GM18498 (cell line): ENCODE results near the gene MAPK1IP1L.
"Not testable (repeated sequence)": the region's sequence is repeated elsewhere in the genome, so short reads cannot be mapped to it uniquely, and the experiment has no call there.

Experiments
- ATAC-seq: cut with Tn5 transposase; IDR thresholded peaks from one replicate; pipeline ENCODE4 v1.9.1; 2021; ENCODE audit warnings: mild to moderate bottlenecking, moderate library complexity; ENCODE audit not compliant: unreplicated experiment

Gene MAPK1IP1L

DNA sequence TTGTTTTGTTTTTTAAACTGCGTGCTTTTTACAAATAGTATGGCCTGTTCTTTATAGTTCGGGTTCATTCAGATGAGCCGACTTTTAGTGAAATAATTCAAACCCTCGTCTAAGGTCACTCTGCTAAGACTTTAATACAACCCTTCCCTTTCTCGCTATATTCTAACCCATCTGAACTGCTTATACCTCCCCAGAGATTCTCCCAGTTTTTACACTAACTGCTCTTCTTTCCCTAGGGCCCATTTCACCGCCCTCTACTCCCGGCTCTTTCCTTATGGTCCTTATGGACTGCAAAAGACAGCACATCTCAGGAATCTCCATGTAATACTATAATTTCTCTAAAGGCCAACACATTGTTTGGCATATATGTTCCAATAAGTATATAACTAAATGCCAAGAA is 2.1 kb downstream of the MAPK1IP1L start:
- no peak for ATAC-seq

DNA sequence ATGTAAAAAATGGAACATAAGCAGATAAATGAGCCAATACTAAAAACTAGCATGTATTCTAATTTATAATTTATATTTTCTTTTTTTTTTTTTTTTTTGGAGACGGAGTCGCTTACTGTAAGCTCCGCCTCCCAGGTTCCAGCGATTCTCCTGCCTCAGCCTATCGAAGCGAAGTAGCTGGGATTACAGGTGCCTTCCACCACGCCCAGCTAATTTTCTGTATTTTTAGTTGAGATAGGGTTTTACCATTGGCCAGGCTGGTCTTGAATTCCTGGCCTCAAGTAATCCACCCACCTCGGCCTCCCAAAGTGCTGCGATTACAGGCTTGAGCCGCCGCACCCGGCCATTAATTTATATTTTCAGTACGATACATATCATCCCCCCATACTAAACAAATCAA is 2.7 kb downstream of the MAPK1IP1L start:
- no peak for ATAC-seq

DNA sequence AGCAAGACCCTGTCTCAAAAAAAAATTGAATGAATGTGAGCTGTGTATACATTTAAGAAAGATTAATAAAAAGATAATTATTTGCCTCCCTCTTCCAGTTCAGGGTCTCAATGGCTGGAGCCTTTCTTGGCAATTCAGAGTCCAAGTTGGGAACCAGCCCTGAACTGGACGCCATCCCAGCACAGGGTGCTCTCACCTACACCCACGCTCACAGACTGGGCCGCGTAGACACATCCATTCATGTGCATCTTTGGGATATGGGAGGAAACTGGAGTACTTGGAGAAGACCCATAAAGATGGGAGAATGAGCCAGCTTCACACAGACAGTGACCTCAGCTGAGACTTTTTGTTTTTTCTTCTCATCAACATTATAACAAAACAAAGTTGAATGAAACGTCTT is 6.5 kb downstream of the MAPK1IP1L start:
- no peak for ATAC-seq

DNA sequence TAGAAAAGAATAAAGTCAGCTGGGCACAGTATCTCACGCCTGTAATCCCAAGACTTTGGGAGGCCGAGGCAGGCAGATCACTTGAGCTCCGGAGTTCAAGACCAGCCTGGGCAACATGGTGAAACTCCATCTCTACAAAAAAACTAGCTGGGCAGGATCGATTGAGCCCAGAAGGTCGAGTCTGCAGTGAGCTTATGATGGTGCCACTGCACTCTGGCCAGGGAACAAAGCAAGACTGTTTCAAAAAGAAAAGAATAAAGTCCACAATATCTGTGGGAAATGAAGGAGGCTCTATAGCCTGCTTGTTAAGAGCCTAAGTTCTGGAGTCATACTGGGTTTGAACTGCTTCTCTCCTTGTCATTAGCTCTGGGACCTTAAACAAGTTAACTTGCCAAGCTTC is 7.9 kb downstream of the MAPK1IP1L start:
- ATAC-seq, result no peak

DNA sequence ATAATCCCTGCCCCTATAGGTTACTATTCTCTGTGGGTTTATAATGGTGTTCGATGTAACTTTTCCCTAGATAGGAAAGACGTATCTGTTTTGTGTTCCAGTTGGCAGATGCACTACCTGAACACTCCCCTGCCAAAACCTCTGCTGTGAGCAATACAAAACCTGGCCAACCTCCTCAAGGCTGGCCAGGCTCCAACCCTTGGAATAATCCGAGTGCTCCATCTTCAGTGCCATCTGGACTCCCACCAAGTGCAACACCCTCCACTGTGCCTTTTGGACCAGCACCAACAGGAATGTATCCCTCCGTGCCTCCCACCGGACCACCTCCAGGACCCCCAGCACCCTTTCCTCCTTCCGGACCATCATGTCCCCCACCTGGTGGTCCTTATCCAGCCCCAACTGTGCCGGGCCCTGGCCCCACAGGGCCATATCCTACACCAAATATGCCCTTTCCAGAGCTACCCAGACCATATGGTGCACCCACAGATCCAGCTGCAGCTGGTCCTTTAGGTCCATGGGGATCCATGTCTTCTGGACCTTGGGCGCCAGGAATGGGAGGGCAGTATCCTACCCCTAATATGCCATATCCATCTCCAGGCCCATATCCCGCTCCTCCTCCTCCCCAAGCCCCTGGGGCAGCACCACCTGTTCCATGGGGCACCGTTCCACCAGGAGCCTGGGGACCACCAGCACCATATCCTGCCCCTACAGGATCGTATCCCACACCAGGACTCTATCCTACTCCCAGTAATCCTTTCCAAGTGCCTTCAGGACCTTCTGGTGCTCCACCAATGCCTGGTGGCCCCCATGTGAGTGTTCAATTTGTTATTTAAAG is 11.3 kb downstream of the MAPK1IP1L start:
- ATAC-seq, result no peak

DNA sequence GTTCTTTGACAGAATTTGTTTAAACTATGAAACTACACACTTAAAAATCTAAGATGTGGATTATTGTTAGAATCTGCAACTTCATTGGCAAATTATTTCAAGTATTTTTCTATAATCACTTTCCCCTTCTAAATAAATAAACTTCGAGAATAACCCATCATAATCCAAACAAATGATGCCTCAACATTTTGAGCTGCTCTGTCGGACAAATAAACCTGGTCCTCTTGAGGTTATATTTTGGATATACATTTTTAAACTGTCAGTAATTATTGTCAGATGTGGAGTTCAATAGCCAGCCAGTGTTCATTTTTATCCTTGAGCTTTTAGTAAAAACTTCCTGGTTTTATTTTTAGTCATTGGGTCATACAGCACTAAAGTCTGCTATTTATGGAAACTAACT is 13.4 kb downstream of the MAPK1IP1L start:
- not testable (repeated sequence) for ATAC-seq

DNA sequence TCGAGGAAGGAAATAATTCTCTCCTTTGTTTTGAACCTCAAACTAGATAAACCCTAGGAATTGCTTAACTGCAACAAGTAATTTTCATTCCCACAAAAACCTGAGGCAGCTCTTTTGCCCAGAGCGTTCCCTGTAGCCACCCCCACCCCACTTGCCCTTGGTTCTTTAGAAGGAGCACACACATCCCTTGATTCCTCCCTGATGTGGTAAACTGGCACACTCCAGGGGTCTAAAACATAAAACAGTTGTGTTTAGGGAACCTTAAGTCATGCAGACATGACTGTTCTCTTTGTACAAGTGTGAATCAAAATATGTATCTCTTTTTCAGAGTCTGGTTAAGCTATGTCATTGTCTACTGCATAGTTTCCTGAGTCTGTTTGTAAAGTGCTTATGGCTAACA is 14.0 kb downstream of the MAPK1IP1L start:
- no peak for ATAC-seq

DNA sequence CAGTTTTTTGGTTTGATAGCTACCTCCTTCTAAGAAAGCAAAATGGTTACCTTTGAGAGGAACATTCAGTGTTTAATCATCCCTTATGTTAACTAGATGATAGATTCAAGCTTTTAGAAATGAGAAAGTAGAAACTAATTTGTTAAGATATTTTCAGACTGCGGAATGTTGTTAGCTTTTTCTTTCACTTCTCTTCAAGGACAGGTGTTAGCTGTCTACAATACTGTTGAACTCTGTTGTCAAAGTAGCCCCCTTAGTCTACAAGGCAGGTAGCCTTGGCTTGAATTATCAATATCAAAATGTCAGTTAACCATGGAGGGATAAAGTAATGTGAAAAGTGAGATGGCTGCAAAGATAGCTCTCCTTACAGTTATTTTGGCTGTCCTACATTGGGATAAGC is 14.8 kb downstream of the MAPK1IP1L start:
- peak; percentile 50 for ATAC-seq

DNA sequence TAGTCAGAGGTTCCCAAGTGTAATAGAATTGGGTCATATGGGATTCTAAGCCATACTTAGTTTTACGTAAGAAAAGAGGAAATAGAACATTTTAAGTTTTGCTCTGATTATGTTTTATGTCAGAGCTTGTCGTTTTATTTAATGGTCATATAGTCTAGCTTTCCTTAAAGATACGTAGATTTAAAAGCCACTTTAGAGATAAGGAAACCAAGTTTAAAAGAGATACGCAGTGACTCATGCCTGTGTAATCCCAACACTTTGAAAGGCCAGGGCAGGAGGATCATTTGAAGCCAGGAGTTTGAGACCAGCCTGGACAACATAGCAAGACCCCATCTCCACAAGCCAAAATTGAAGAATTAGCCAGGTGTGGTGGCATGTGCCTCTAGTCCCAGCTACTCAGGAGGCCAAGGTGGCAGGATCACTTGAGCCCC is 19.5 kb downstream of the MAPK1IP1L start:
- no peak for ATAC-seq

DNA sequence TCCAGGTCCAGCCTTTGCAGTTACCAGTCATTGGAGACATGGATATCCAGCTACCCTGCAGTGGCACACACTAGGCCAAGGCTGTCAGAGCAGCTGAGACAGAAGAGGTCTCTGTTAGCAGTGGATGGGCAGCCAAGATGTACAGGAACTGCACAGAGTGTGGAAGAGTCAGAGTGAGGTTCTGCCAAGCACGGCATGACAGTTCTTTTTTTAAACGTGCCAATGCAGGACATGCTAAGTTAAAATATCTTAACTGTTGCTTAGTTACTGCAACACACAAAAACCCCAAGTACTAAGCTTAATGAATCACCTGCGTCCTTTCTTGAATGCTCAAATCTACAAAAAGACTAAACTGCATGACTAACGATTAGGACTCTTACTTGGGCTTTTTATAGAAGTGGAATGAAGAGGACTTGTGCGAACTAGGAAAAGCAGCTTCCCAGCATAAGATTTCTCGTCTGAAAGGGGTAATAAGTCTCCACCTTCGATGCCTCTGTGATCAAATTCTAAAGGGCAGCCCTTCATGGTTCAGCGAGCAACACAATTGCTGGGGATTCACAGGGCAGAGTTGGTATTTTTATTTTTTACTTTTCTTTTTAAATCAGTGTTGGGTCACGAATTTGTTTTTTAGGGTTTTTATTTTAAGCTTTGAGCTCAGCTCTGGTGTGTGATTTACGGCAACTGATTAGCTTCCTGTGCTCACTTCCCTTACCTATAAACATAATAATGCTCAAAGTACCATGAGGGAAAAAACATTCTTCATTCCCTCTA is 20.6 kb downstream of the MAPK1IP1L start:
- ATAC-seq, result peak; percentile 48

DNA sequence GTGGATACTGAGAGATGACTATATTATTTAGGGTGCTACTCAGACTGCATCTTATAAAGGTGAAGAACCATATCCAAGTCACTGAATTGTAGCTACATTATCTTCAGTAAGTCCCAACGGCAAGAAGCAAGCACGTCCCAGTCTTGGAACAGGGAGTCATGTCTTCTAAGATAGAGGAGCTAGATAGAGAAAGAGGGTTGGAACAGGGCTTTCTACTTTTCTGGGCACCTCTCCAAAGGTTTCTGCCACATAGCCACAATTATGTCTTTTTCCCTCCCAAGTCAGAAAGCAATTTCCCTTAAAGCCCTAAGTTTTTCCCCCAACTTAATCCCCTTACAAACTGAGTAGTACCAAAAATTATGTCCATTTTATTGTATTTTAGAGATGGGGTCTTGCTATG is 22.4 kb downstream of the MAPK1IP1L start:
- ATAC-seq, result no peak

DNA sequence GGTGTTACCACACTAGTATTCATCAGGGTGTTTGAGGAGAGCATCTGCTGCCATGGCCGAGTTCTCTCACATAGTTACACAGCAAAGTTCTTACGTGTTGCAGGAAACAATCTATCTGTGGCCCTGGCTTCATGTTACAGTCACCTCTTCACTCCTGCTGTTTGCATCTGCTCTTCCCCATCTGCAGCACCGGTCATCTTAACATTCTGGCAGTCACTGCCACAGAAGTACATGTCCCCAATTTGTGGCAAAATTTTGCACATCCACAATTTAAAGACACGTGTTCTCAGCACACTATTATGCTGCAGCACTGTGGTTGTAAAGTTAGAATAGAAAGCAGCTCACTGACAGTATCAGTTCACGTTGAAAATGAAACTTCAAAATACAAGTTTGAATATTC is 23.2 kb downstream of the MAPK1IP1L start:
- peak; percentile 52 for ATAC-seq

DNA sequence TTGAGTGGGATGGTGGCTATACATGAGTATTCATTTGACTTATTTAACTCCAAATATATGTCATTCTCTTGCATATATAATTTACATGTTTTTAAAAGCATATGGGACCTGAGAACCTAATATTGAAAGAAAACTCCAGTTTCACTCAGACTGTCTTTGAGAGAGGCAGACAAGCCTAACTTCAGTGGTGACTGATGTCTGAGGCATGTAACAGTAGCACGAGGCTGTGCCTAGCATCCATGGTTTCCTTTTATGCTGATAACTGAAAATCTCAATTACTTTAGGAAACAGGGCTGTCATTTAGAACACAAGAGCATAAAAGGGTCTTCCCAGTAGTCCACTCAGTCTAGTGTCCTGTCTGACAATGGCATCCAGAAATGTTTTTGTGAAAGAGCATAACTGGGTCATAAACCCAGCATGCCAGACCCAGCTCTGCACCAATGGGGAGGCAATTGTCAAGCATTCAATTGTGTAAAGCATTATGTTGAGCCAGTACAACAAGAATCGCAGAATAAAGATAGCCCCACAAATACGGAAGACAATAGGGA is 24.3 kb downstream of the MAPK1IP1L start:
- ATAC-seq, result no peak

DNA sequence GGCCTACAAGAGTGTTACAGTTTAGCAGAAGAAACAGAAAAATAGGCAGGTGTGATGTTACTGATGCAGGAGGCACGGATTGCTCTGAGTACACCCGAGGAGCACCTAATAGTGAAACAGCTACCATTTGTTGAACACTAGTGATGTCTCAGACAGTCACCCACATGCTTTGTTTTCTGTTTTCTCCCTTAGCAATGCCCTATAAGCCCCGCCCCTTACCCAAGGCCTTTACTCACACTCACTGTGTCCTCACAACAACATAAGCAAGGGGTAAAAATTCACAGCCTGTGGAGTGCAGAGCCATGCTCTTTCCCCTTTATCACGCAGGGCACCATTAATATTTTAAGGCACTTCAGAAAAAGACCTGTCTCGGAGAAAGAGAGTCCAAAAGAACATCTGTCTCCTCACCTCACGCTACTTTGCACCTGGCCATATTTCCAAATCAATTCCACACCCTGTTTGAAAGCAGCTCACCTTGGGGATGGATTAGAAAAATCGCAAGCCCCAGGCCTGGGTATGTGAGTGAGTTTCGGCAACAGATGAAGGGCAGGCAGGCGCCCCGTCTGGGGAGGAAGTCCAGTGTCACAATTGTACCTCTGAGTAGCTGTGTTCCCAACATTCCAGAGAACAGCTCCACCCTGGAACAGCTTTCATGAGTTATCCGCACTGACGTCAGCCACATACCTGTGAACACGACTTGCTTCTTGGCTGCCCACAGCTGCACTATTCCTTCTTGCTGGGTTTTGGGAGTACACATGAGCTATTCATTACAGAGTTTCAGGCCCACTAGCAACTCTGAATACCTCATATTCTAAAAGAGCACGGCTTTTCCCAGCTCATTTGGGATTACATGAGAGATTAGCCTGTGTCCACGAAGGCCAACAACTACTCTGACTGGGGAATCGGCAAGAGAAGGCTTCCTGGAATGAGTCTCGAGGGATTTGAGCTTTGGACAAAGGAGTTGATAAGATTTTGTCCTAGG is 26.0 kb downstream of the MAPK1IP1L start:
- ATAC-seq, result peak; percentile 26

DNA sequence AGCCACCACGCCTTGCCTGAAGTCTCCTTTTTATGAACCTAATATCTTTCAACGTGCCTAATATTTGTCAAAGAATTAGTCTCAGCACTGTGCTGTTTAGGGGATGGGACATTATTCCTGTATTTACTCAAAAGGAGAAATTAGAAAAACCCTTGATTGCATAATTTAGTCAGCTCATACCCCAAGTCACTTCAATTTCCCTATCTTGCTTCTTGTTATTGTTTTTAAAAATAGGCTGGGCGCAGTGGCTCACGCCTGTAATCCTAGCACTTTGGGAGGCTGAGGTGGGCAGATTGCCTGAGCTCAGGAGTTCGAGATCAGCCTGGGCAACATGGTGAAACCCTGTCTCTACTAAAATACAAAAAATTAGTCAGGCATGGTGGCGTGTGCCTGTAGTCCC is 28.5 kb downstream of the MAPK1IP1L start:
- ATAC-seq, result not testable (repeated sequence)

DNA sequence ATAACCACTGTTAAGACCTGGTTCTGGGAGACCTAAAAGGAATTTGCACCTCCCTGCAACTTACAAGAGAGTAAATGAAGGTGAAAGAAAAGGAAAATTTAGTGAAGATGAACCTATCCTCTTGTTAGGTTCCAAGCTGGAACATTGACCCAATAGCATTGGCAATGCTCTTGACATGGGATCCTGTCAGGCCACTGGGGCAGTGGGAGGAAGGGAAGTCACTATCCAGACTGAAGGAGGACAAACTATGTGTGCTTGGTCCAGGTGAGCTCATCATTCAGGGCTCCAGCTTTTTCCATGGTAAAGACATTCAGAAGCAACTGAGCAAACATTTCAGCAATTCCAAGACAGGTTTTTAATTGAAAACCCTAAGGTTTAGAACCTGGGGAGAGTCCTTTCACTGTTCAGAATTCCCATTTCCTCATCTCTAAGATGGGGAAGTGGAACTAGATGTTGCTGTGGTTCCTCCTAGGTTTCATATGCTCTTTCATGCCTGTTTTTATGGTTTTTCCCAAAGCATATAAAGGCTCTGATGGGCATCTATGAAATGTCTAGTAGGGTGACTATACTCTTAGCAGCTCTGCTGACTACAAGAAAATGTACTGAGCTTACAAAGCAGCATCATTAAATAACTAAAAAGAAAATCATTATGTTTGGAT is 33.1 kb downstream of the MAPK1IP1L start:
- ATAC-seq, result no peak

DNA sequence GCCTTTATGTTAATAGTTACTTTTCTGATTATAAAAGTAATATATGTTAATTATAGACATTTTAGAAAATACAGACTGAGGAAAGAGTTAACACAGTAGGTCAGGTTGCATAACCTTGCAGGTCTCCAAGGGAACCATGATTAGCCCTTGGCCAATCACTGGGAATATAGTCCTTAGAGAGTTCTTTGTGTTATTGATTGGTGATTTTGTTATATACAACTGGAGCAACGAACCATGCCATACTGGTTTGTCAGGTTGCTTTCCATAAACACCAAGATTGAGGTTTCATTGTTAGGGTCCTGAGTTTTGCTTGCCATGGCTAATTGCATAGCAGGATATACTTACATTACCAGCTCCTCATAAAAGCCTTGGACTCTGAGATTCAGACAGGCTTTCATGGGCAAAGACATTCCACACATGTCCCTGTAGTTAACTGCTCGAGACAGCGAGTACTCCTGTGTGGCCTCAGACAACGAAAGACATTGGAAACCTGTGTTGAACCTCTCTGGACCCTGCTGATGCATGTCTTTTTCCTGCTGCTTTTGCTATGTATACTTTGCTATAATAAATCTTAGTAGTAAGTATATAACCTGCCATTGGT is 33.7 kb downstream of the MAPK1IP1L start:
- ATAC-seq, result no peak

DNA sequence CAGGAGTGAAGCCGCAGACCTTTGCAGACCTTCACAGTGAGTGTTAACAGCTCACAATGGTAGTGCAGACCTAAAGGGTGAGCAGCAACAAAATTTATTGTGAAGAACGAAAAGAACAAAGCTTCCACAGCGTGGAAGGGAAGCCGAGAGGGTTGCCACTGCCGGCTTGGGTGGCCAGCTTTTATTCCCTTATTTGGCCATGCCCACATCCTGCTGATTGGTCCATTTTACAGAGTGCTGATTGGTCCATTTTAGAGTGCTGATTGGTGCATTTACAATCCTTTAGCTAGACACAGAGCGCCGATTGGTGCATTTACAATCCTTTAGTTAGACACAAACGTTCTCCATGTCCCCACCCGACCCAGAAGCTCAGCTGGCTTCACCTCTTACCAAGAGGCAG is 35.5 kb downstream of the MAPK1IP1L start:
- no peak for ATAC-seq

DNA sequence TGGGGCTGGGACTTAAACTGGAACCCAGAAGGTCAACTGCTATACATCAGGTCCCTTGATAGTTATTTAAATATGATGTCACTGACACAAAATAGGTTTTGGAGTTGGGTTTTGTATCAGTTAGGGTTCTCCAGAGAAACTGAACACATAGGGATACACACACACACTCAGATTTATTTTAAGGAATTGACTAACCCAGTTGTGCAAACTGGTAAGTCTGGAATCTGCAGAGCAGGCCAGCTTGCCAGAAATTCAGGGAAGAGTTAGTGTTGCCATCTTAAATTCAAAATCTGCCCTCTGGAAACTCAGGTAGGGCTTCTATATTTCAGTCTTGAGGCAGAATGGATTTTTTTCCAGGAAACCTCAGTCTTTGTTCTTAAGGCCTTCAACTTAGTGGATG is 36.9 kb downstream of the MAPK1IP1L start:
- ATAC-seq, result no peak

DNA sequence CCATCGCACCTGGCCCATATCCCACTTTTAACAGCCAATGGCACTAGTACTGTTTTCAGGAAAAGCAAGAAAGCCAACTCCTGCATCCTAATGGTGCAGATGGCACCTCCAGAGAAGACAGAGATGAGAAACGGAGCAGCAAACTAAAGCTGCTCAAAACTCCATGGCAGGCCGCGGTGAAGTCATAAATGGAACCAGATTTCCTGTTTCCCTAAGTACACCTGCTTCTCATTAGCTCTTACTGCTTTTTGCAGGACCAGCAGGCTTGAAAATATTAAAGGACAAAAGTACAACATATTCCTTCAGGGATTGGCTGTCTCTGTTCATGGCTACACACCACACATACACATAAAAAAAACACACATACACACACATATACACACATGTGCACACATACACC is 40.9 kb downstream of the MAPK1IP1L start:
- no peak for ATAC-seq
